ENCODE measurements around the gene RAI14. TPM values are rescaled to one million over a fixed set of nuclear protein-coding genes. Genes with fewer than 3 reads are reported as not detected.
A peak's percentile ranks its signal among the peaks of the same experiment; 100 is the strongest.

Gene RAI14
- total RNA-seq, 1 donor from 2014 or later, result 127 TPM

- Mint-ChIP-seq H3K4me1 (ENCODE audit: unreplicated experiment) (no peaks in the 10 kb centered on the region), H3K9me3 (ENCODE audit: unreplicated experiment) (no peaks in the 10 kb centered on the region), H3K27me3 (ENCODE audit: unreplicated experiment) (no peaks in the 10 kb centered on the region), H3K36me3 (ENCODE audit: low read depth, unreplicated experiment) (peaks cover 10% of the 10 kb centered on the region), H3K4me3 (ENCODE audit: unreplicated experiment) (no peak overlapping the region), H3K27ac (ENCODE audit: unreplicated experiment) (no peak overlapping the region)
- DNase-seq (ENCODE audit: low spot score), result no peak
- no peak for TF ChIP-seq CTCF (IDR thresholded peaks at IDR 0.05; ENCODE audit: unreplicated experiment)
These were observed 157.4 kb downstream of the RAI14 start for GRCh38 chr5:34813509-34813908.

GRCh38 chr5:34817558-34818351 is 161.6 kb downstream of the RAI14 start:
- Mint-ChIP-seq H3K4me3 (ENCODE audit: unreplicated experiment) (no peak overlapping the region), H3K27ac (ENCODE audit: unreplicated experiment) (no peak overlapping the region), H3K9me3 (ENCODE audit: unreplicated experiment) (no peaks in the 10 kb centered on the region), H3K4me1 (ENCODE audit: unreplicated experiment) (no peaks in the 10 kb centered on the region), H3K27me3 (ENCODE audit: unreplicated experiment) (no peaks in the 10 kb centered on the region), H3K36me3 (ENCODE audit: low read depth, unreplicated experiment) (peaks cover 11% of the 10 kb centered on the region)
- no peak for TF ChIP-seq CTCF (IDR thresholded peaks at IDR 0.05; ENCODE audit: unreplicated experiment)
- DNase-seq (ENCODE audit: low spot score), result no peak

- DNase-seq (ENCODE audit: low spot score), result no peak
- Mint-ChIP-seq H3K27me3 (ENCODE audit: unreplicated experiment) (no peaks in the 10 kb centered on the region), H3K4me1 (ENCODE audit: unreplicated experiment) (peaks cover 8% of the 10 kb centered on the region), H3K36me3 (ENCODE audit: low read depth, unreplicated experiment) (peaks cover 20% of the 10 kb centered on the region), H3K9me3 (ENCODE audit: unreplicated experiment) (no peaks in the 10 kb centered on the region), H3K27ac (ENCODE audit: unreplicated experiment) (no peak overlapping the region), H3K4me3 (ENCODE audit: unreplicated experiment) (no peak overlapping the region)
- TF ChIP-seq CTCF (IDR thresholded peaks at IDR 0.05; ENCODE audit: unreplicated experiment), result no peak
These were observed 162.6 kb downstream of the RAI14 start for GRCh38 chr5:34818717-34819116.

GRCh38 chr5:34820593-34820992 is 164.5 kb downstream of the RAI14 start:
- no peak for DNase-seq (ENCODE audit: low spot score)
- Mint-ChIP-seq H3K27ac (ENCODE audit: unreplicated experiment) (no peak overlapping the region), H3K9me3 (ENCODE audit: unreplicated experiment) (no peaks in the 10 kb centered on the region), H3K36me3 (ENCODE audit: low read depth, unreplicated experiment) (peaks cover 27% of the 10 kb centered on the region), H3K4me3 (ENCODE audit: unreplicated experiment) (no peak overlapping the region), H3K27me3 (ENCODE audit: unreplicated experiment) (peaks cover 1% of the 10 kb centered on the region), H3K4me1 (ENCODE audit: unreplicated experiment) (peaks cover 8% of the 10 kb centered on the region)
- TF ChIP-seq CTCF (IDR thresholded peaks at IDR 0.05; ENCODE audit: unreplicated experiment), result no peak

- DNase-seq (ENCODE audit: low spot score), result no peak
- peak overlapping the region; percentile 26 for H3K27ac Mint-ChIP-seq (ENCODE audit: unreplicated experiment)
- H3K36me3 Mint-ChIP-seq (ENCODE audit: low read depth, unreplicated experiment), result peaks cover 45% of the 10 kb centered on the region
- peak overlapping the region; percentile 3 for H3K4me3 Mint-ChIP-seq (ENCODE audit: unreplicated experiment)
- H3K4me1 Mint-ChIP-seq (ENCODE audit: unreplicated experiment), result peaks cover 8% of the 10 kb centered on the region
- TF ChIP-seq CTCF (IDR thresholded peaks at IDR 0.05; ENCODE audit: unreplicated experiment), result no peak
- H3K27me3 Mint-ChIP-seq (ENCODE audit: unreplicated experiment), result peaks cover 3% of the 10 kb centered on the region
- H3K9me3 Mint-ChIP-seq (ENCODE audit: unreplicated experiment), result no peaks in the 10 kb centered on the region
These were observed 167.0 kb downstream of the RAI14 start for GRCh38 chr5:34822956-34823715.
